Measurements from ENCODE around the gene UST. TPM values are rescaled to one million over a fixed set of nuclear protein-coding genes. Genes with fewer than 3 reads are reported as not detected.

Gene UST
- total and polyA plus RNA-seq, 2 of the 8 experiments (the other 6 are each of a cell fraction or from before 2014, with no cell fraction given), result 13.5 to 34.5 TPM

DNA sequence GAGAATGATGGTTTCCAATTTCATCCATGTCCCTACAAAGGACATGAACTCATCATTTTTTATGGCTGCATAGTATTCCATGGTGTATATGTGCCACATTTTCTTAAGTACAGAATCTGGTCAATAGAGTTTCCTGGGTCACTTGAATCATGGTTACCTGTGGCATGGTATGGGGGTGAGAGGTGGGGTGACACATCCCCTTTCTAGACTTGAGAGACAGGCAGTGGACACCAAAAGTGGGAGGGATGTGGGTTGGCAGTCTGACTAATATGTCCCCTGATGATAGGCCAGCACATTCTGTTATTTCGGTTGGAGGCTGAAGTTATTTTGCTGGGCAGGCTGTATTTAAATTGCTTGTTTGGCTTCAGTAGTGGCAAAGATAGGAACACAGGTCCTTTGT lies 78.1 kb downstream of the UST start:
- no peak overlapping the region for H3K27ac ChIP-seq (ENCODE audit: low read depth, low read length)
- no peak overlapping the region for H4K91ac ChIP-seq (replicated peaks; ENCODE audit: insufficient read length, low read length)
- 83% methylated on average over 1 of the region's 1 CpG; no CpG with 5 or more reads in 1 of the 2 experiments for WGBS, 2 experiments (ENCODE audit: extremely low coverage in 1 of 2, insufficient coverage in 1 of 2, insufficient read length in 1 of 2, insufficient replicate concordance in 2 of 2, low coverage in 1 of 2, low lambda C conversion rate in 2 of 2, missing lambda C conversion rate in 1 of 2)
- H4K8ac ChIP-seq (ENCODE audit: extremely low read depth, insufficient read depth, low read length), result no peak overlapping the region
- FAIRE-seq (no peak), DNase-seq (ENCODE audit: low read depth in 1 of 2, low spot score in 2 of 2) (no peak)
- no peaks in the 10 kb centered on the region for H3K36me3 ChIP-seq (ENCODE audit: control insufficient read depth in 2 of 4, insufficient read depth in 4 of 4, low read length in 3 of 4)
- H3K79me2 ChIP-seq (ENCODE audit: control insufficient read depth in 1 of 2, insufficient read depth in 2 of 2, low read length in 2 of 2), result peaks cover 4 to 93% of the 10 kb centered on the region in 2 experiments; a peak in 3 of 4 replicates
- H3K18ac ChIP-seq (ENCODE audit: extremely low read depth, low read length), result no peak overlapping the region
- H4K5ac ChIP-seq (ENCODE audit: insufficient read length, low read depth, low read length), result no peak overlapping the region
- TF ChIP-seq KDM4A (IDR thresholded peaks at IDR 0.05; ENCODE audit: low read depth, low read length, severe bottlenecking) (no peak), FOSL1 (IDR thresholded peaks at IDR 0.05; ENCODE audit: insufficient read depth, low read depth, low read length) (no peak)
- H2BK20ac ChIP-seq (ENCODE audit: low read length), result no peak overlapping the region
- no peak overlapping the region for H2BK5ac ChIP-seq (ENCODE audit: low read depth, low read length)
- ChIA-PET CTCF (ENCODE audit: partially characterized antibody) (interaction anchor here (1.6 kb wide), 1 partner anchor 11 kb away, joined by 4 read pairs; no protein-coding TSS in a partner anchor), POLR2A (ENCODE audit: partially characterized antibody) (no interaction called here)
- no peak overlapping the region for H2BK15ac ChIP-seq (ENCODE audit: low read length)
- no peak overlapping the region for H3K23ac ChIP-seq (ENCODE audit: insufficient read length)
- peaks cover 2% of the 10 kb centered on the region; the same call in 1 of the 2 replicates for H3K23me2 ChIP-seq (ENCODE audit: low read depth, low read length)
- H2AFZ ChIP-seq (ENCODE audit: low read length), result no peak overlapping the region
- no peak overlapping the region for H3K4me2 ChIP-seq (ENCODE audit: insufficient read depth in 1 of 2, low read depth in 2 of 2, low read length in 2 of 2)
- no peak overlapping the region for H3K56ac ChIP-seq (replicated peaks; ENCODE audit: insufficient read length, low read depth, low read length)
- H3K4me3 ChIP-seq (ENCODE audit: extremely low read depth in 1 of 4, insufficient read depth in 2 of 4, low read depth in 3 of 4, low read length in 4 of 4), result no peak overlapping the region
- no peak overlapping the region for H2BK12ac ChIP-seq (ENCODE audit: low read depth, low read length)
- H3K27me3 ChIP-seq (replicated peaks in 1 of 4; ENCODE audit: control insufficient read depth in 3 of 4, extremely low read depth in 1 of 4, insufficient read depth in 3 of 4, low read length in 3 of 4), result no peaks in the 10 kb centered on the region
- H3K4ac ChIP-seq (replicated peaks; ENCODE audit: insufficient read length, low read depth, low read length), result no peak overlapping the region
- H2AK5ac ChIP-seq (ENCODE audit: low read depth, low read length), result no peak overlapping the region
- H4K20me1 ChIP-seq (replicated peaks in 1 of 2; ENCODE audit: control insufficient read depth in 1 of 2, insufficient read depth in 2 of 2, low read length in 2 of 2), result no peaks in the 10 kb centered on the region
- H3K14ac ChIP-seq (ENCODE audit: insufficient read length), result no peak overlapping the region
- H2BK120ac ChIP-seq (replicated peaks; ENCODE audit: low read depth, low read length), result no peak overlapping the region
- peaks cover 0 to 5% (median 2%) of the 10 kb centered on the region in 4 experiments; a peak in 4 of 7 replicates for H3K4me1 ChIP-seq (replicated peaks in 1 of 4; ENCODE audit: control insufficient read depth in 3 of 4, insufficient read depth in 4 of 4, low read length in 3 of 4)
- no peak overlapping the region for H3K9ac ChIP-seq (replicated peaks in 1 of 4; ENCODE audit: extremely low read depth in 1 of 4, low read depth in 3 of 4, low read length in 3 of 4)
- no peaks in the 10 kb centered on the region for H3K9me3 ChIP-seq (ENCODE audit: insufficient read depth in 2 of 2, low read depth in 1 of 2, low read length in 1 of 2)
- H3K79me1 ChIP-seq (ENCODE audit: low read depth, low read length), result peaks cover 9% of the 10 kb centered on the region; the same call in 1 of the 2 replicates

Measured in H1 (cell line).